OCI-LY3 (cell line): ENCODE measurements around the gene FCHSD2.

Experiments
- EZH2phosphoT487 ChIP-seq: fragments of 200-600 bp; shearing (Covaris generic); IDR thresholded peaks from 2 replicates; pipeline ENCODE4 v1.6.1; 2018; ENCODE audit warnings: antibody characterized with exemption, mixed run types, low read depth
- TF ChIP-seq, protein P1 (sequence below): fragments of 200-600, 300-600 bp; sonication (generic); IDR thresholded peaks from 2 replicates; pipeline ENCODE4 v1.5.1; 2014; ENCODE audit warnings: antibody characterized with exemption, low read length, low read depth

DNA sequence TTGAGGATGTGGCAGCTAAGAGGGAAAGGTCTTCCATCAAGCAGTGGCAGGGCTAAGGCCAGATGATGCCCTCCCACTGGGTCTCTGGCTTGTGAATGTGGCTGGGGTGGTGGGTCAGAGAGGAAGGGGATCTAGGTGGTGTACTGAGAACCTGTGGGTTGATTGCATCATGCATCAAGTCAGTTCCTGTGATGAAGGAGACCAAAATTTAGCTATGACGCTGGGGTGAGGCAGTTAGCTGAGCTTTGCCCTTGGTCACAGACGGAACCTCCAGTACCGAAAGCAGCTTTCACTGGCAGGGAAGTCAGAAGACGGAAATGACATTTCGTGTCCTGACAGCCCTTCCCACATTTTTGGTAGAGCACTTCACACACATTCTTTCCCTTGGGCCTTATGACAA lies 307.2 kb downstream of the FCHSD2 start:
- TF ChIP-seq, protein P1, sequence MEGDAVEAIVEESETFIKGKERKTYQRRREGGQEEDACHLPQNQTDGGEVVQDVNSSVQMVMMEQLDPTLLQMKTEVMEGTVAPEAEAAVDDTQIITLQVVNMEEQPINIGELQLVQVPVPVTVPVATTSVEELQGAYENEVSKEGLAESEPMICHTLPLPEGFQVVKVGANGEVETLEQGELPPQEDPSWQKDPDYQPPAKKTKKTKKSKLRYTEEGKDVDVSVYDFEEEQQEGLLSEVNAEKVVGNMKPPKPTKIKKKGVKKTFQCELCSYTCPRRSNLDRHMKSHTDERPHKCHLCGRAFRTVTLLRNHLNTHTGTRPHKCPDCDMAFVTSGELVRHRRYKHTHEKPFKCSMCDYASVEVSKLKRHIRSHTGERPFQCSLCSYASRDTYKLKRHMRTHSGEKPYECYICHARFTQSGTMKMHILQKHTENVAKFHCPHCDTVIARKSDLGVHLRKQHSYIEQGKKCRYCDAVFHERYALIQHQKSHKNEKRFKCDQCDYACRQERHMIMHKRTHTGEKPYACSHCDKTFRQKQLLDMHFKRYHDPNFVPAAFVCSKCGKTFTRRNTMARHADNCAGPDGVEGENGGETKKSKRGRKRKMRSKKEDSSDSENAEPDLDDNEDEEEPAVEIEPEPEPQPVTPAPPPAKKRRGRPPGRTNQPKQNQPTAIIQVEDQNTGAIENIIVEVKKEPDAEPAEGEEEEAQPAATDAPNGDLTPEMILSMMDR: no peak
- no peak for TF ChIP-seq EZH2phosphoT487
